ENCODE measurements around the gene GMFB.
A peak's percentile ranks its signal among the peaks of the same experiment; 100 is the strongest.

GMFB gene

GRCh38 chr14:54489318-54489683 is 521 bp upstream of the GMFB start:
- peak; percentile 4 for ATAC-seq

GRCh38 chr14:54488318-54488645 is 498 bp downstream of the GMFB start:
- no peak for TF ChIP-seq BACH2 (CRISPR knock-in tag; IDR thresholded peaks at IDR 0.05; ENCODE audit: borderline replicate concordance)
- ATAC-seq = no peak

More at GRCh38 chr14:54489318-54489683, 521 bp upstream of the GMFB start:
- TF ChIP-seq ZFP3 (CRISPR knock-in tag; IDR thresholded peaks at IDR 0.05) (no peak), CSRNP3 (CRISPR knock-in tag; IDR thresholded peaks at IDR 0.05) (no peak), ZNF70 (CRISPR knock-in tag; IDR thresholded peaks at IDR 0.05) (no peak), ISL1 (CRISPR knock-in tag; IDR thresholded peaks at IDR 0.05) (no peak), TOX (CRISPR knock-in tag; IDR thresholded peaks at IDR 0.05; ENCODE audit: borderline replicate concordance) (no peak), ZFP30 (CRISPR knock-in tag; IDR thresholded peaks at IDR 0.05) (no peak), POU6F1 (CRISPR knock-in tag; IDR thresholded peaks at IDR 0.05; ENCODE audit: borderline replicate concordance, low read depth) (no peak), ARNTL (CRISPR knock-in tag; IDR thresholded peaks at IDR 0.05; ENCODE audit: borderline replicate concordance, low read depth) (no peak), ZC3H10 (CRISPR knock-in tag; IDR thresholded peaks at IDR 0.05) (no peak), PATZ1 (CRISPR knock-in tag; IDR thresholded peaks at IDR 0.05; ENCODE audit: borderline replicate concordance) (no peak)

GRCh38 chr14:54487771-54488170 is 1.0 kb downstream of the GMFB start:
- no peak for TF ChIP-seq TSHZ2 (CRISPR knock-in tag; IDR thresholded peaks at IDR 0.05)
- TF ChIP-seq CSRNP3 (CRISPR knock-in tag; IDR thresholded peaks at IDR 0.05) = no peak
- TF ChIP-seq GLIS3 (CRISPR knock-in tag; IDR thresholded peaks at IDR 0.05) = no peak
- no peak for TF ChIP-seq TOX (CRISPR knock-in tag; IDR thresholded peaks at IDR 0.05; ENCODE audit: borderline replicate concordance)
- TF ChIP-seq CREB5 (CRISPR knock-in tag; IDR thresholded peaks at IDR 0.05; ENCODE audit: low read depth) = no peak
- TF ChIP-seq ARNTL (CRISPR knock-in tag; IDR thresholded peaks at IDR 0.05; ENCODE audit: borderline replicate concordance, low read depth) = no peak
- TF ChIP-seq ZC3H10 (CRISPR knock-in tag; IDR thresholded peaks at IDR 0.05) = no peak

GRCh38 chr14:54486685-54487084 is 2.1 kb downstream of the GMFB start:
- no peak for ATAC-seq
- no peak for TF ChIP-seq TOX (CRISPR knock-in tag; IDR thresholded peaks at IDR 0.05; ENCODE audit: borderline replicate concordance)
- no peak for TF ChIP-seq ZNF70 (CRISPR knock-in tag; IDR thresholded peaks at IDR 0.05)
- TF ChIP-seq RARB (CRISPR knock-in tag; IDR thresholded peaks at IDR 0.05) = no peak
- no peak for TF ChIP-seq ZNF8 (CRISPR knock-in tag; IDR thresholded peaks at IDR 0.05)
- no peak for TF ChIP-seq CREB5 (CRISPR knock-in tag; IDR thresholded peaks at IDR 0.05; ENCODE audit: low read depth)
- TF ChIP-seq SNAI2 (CRISPR knock-in tag; IDR thresholded peaks at IDR 0.05) = no peak
- TF ChIP-seq ESRRG (CRISPR knock-in tag; IDR thresholded peaks at IDR 0.05) = no peak
- TF ChIP-seq ISL1 (CRISPR knock-in tag; IDR thresholded peaks at IDR 0.05) = no peak
- no peak for TF ChIP-seq ZC3H10 (CRISPR knock-in tag; IDR thresholded peaks at IDR 0.05)
- no peak for TF ChIP-seq PATZ1 (CRISPR knock-in tag; IDR thresholded peaks at IDR 0.05; ENCODE audit: borderline replicate concordance)
- TF ChIP-seq ZNF565 (CRISPR knock-in tag; conservative IDR thresholded peaks at IDR 0.05; ENCODE audit: low read depth) = no peak
- no peak for TF ChIP-seq PPARA (CRISPR knock-in tag; IDR thresholded peaks at IDR 0.05; ENCODE audit: borderline replicate concordance)
- TF ChIP-seq CSDC2 (CRISPR knock-in tag; IDR thresholded peaks at IDR 0.05) = no peak
- no peak for TF ChIP-seq ARNTL (CRISPR knock-in tag; IDR thresholded peaks at IDR 0.05; ENCODE audit: borderline replicate concordance, low read depth)
- TF ChIP-seq GLIS3 (CRISPR knock-in tag; IDR thresholded peaks at IDR 0.05) = no peak

More at GRCh38 chr14:54487771-54488170, 1.0 kb downstream of the GMFB start:
- peak; percentile 74 for ATAC-seq

All from SK-N-SH treated with all-trans-retinoic acid at 6 μM for 48 hours (cell line).